ELR (cell line): ENCODE results near the gene BTBD1.
A peak's percentile ranks its signal among the peaks of the same experiment; 100 is the strongest.
"Not testable (repeated sequence)": the region's sequence is repeated elsewhere in the genome, so short reads cannot be mapped to it uniquely, and the experiment has no call there.

Source experiments
- DNase-seq: peaks from one replicate; pipeline ENCODE4 v3.0.0-alpha.2; 2015; ENCODE audit warnings: low read depth

The BTBD1 gene

GRCh38 chr15:83057002-83057401 is 10.1 kb downstream of the BTBD1 start:
- no peak for DNase-seq

- peak; percentile 60 for DNase-seq
Observed at GRCh38 chr15:83053151-83053550, 13.9 kb downstream of the BTBD1 start.

GRCh38 chr15:83046558-83047127 is 20.4 kb downstream of the BTBD1 start:
- peak; percentile 25 for DNase-seq

- no peak for DNase-seq
Observed at GRCh38 chr15:83044156-83044555, 22.9 kb downstream of the BTBD1 start.

- DNase-seq = no peak
Observed at GRCh38 chr15:83039206-83039605, 27.8 kb downstream of the BTBD1 start.

GRCh38 chr15:83036253-83036652 is 30.8 kb downstream of the BTBD1 start:
- no peak for DNase-seq

GRCh38 chr15:83031234-83031633 is 35.8 kb downstream of the BTBD1 start:
- not testable (repeated sequence) for DNase-seq

- DNase-seq = peak; percentile 71
Observed at GRCh38 chr15:83030021-83030420, 37.0 kb downstream of the BTBD1 start.

GRCh38 chr15:83018436-83018835 is 48.6 kb downstream of the BTBD1 start:
- no peak for DNase-seq

- no peak for DNase-seq
Observed at GRCh38 chr15:83016906-83017305, 50.1 kb downstream of the BTBD1 start.

GRCh38 chr15:83015361-83015760 is 51.7 kb downstream of the BTBD1 start:
- no peak for DNase-seq

- no peak for DNase-seq
Observed at GRCh38 chr15:83014205-83014653, 52.8 kb downstream of the BTBD1 start.

GRCh38 chr15:83012636-83013035 is 54.4 kb downstream of the BTBD1 start:
- no peak for DNase-seq

- no peak for DNase-seq
Observed at GRCh38 chr15:83012076-83012426, 55.0 kb downstream of the BTBD1 start.

- peak; percentile 90 for DNase-seq
Observed at GRCh38 chr15:83011271-83012075, 55.6 kb downstream of the BTBD1 start, which contains the start of gene C15orf40. Gene C15orf40 (minus strand): TSS chr15:83011639. CDS start chr15:83011607, 32 bp downstream.

- DNase-seq = peak; percentile 69
Observed at GRCh38 chr15:83010709-83011270, 56.3 kb downstream of the BTBD1 start.

GRCh38 chr15:83000672-83001031 is 66.4 kb downstream of the BTBD1 start:
- DNase-seq = not testable (repeated sequence)

- peak; percentile 71 for DNase-seq
Observed at GRCh38 chr15:82999905-83000671, 67.0 kb downstream of the BTBD1 start.

GRCh38 chr15:82999426-82999825 is 67.6 kb downstream of the BTBD1 start:
- DNase-seq = peak; percentile 23

- DNase-seq = no peak
Observed at GRCh38 chr15:82995938-82996337, 71.1 kb downstream of the BTBD1 start.

GRCh38 chr15:82995076-82995475 is 72.0 kb downstream of the BTBD1 start:
- DNase-seq = no peak

- DNase-seq = no peak
Observed at GRCh38 chr15:82993144-82993543, 73.9 kb downstream of the BTBD1 start.
